Pancreas (tissue), 10 donors: ENCODE data around the gene SVOPL. TPM values are rescaled to one million over a fixed set of nuclear protein-coding genes. Genes with fewer than 3 reads are reported as not detected.

ENCODE experiments used
- ATAC-seq, 4 donors: fragments of 200-7000 bp; cut with Tn5 transposase; one replicate each; pipeline versions ENCODE4 v1.8.0 to v1.9.1; 2020; ENCODE audit warnings: mild to moderate bottlenecking in 4 of 4, moderate library complexity in 4 of 4
- DNase-seq, 6 donors: peaks; one replicate each; pipeline ENCODE4 v3.0.0-alpha.2; 2020
- FAIRE-seq: peaks from 2 replicates; lab custom pipeline; 2012; peaks lifted over from hg19 to GRCh38; lab: Jason Lieb, UNC
- H3K27ac ChIP-seq, 4 donors: fragments of 200-600 bp; sonication (generic); 1 replicate in 3 of 4; 2 replicates in 1 of 4; pipeline versions ENCODE4 v1.5.0 to v1.8.0; 2020
- H3K27me3 ChIP-seq, 4 donors: fragments of 200-600 bp; one replicate each; pipeline ENCODE4 v1.8.0; 2021
- H3K36me3 ChIP-seq, 3 donors: fragments of 200-600 bp; sonication (generic) in 1 of 3; one replicate each; pipeline versions ENCODE4 v1.5.0 to v1.8.0; 2020 to 2021
- H3K4me1 ChIP-seq, 3 donors: fragments of 200-600 bp; one replicate each; pipeline ENCODE4 v1.8.0; 2021
- H3K4me3 ChIP-seq, 4 donors: fragments of 200-600 bp; sonication (generic) in 2 of 4; one replicate each; pipeline versions ENCODE4 v1.5.0 to v1.8.0; 2020 to 2021
- H3K9me3 ChIP-seq, 4 donors: fragments of 200-600 bp; one replicate each; pipeline ENCODE4 v1.8.0; 2021
- WGBS, 2 donors: extraction: QIAGEN DNeasy Blood & Tissue Kit; methylation state at CpG; one replicate each; pipeline ENCODE4 v1.1.7; 2013; 5-methylcytosine and 5-hydroxymethylcytosine counted together
- intact Hi-C, 3 donors: fragments of 100-400 bp; cut with DNase I; formaldehyde crosslinking; loops; one replicate each; pipeline versions ENCODE4 v1.11.1 to v1.14.2; 2022
- polyA plus RNA-seq, 2 donors: library from polyadenylated mRNA; stranded (reverse); fragments of 200-250 nt; gene quantifications; one replicate each; pipeline ENCODE4 v1.2.3, GENCODE V29; 2013
- total RNA-seq, 6 donors: library from RNA; stranded (reverse); fragmentation: NEBNext Ultra II Directional in 4 of 6; extraction: Animal tissue kit (Norgen Biotek cat#: 25700) in 4 of 6; gene quantifications; one replicate each; pipeline versions ENCODE4 v1.2.1 to v1.2.4, GENCODE V29; 2021 to 2023
- TF ChIP-seq, protein P1 (sequence below), 4 donors: fragments of 200-600 bp; sonication (generic) in 3 of 4; IDR thresholded peaks; one replicate each; pipeline versions ENCODE4 v1.5.0 to v1.8.0; 2021; ENCODE audit warnings: antibody characterized with exemption in 4 of 4
- donor health status: healthy with polysubstance abuse.
- donor health status: DM: no; HTN: no; CAD: no; lungs with moderate emphysema.
- donor health status: DM: no; HTN: no; CAD: no.
- donor health status: control.
- donor health status: control.
- donor health status: Bipolar disorder and iron deficiency.
- donor health status: DM: yes; HTN: yes; CAD: no.
- donor health status: DM: no; HTN: no; CAD: no.
- donor health status: DM: no; HTN: no; CAD: no.
- donor health status: DM: yes; HTN: yes; CAD: no.

Gene SVOPL
- total and polyA plus RNA-seq, 8 donors, result 0.09 to 0.91 (median 0.18) TPM; not detected in 1

DNA sequence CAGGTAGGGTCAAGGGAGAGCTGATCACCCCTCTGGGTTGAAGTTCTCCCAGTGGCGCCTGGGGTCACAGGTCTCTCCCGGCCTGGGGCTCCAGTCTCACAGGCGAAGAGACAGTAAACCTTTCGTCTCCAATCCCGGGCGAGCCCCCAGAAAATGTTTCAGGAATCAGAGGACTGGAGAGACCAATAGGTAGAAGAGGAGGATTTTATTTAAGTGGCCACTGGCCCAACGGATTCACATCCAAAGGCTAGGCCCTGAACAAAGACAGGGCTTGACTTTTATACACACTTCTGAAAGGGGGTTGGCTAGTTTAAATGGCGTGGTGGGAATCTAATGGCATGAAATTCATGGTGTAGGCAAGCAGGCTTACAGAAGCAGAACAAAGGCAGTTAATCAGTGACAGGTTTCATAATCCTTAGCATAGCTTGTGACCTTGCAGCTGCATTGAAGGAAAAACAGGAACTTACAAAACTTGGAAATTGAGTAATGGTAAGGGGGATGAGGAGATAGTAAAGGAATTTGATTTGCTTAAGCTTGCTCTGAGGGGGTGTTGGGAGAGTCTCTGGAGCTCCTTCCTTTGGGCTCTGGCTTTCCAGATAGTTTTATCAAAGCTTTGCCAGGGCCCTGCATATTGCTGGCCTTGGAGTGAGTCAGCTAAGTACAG is 135.6 kb downstream of the SVOPL start:
- Histone ChIP-seq H3K27me3 (no peaks in the 10 kb centered on the region), H3K9me3 (peaks cover 0 to 6% (median 0%) of the 10 kb centered on the region in 4 donors), H3K4me3 (no peak overlapping the region), H3K36me3 (peaks cover 0 to 69% (median 39%) of the 10 kb centered on the region in 3 donors), H3K4me1 (no peaks in the 10 kb centered on the region), H3K27ac (no peak overlapping the region)
- TF ChIP-seq, protein P1, sequence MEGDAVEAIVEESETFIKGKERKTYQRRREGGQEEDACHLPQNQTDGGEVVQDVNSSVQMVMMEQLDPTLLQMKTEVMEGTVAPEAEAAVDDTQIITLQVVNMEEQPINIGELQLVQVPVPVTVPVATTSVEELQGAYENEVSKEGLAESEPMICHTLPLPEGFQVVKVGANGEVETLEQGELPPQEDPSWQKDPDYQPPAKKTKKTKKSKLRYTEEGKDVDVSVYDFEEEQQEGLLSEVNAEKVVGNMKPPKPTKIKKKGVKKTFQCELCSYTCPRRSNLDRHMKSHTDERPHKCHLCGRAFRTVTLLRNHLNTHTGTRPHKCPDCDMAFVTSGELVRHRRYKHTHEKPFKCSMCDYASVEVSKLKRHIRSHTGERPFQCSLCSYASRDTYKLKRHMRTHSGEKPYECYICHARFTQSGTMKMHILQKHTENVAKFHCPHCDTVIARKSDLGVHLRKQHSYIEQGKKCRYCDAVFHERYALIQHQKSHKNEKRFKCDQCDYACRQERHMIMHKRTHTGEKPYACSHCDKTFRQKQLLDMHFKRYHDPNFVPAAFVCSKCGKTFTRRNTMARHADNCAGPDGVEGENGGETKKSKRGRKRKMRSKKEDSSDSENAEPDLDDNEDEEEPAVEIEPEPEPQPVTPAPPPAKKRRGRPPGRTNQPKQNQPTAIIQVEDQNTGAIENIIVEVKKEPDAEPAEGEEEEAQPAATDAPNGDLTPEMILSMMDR (IDR thresholded peaks at IDR 0.05), result no peak
- intact Hi-C loops, result no loop called here
- FAIRE-seq (no peak), DNase-seq (no peak), ATAC-seq (peak in 1 of 4 donors; percentile 29)
- WGBS, 2 donors, result 97 to 98% methylated on average over 8 of the region's 8 CpGs

- Histone ChIP-seq H3K27ac (no peak overlapping the region), H3K27me3 (no peaks in the 10 kb centered on the region), H3K4me3 (no peak overlapping the region), H3K36me3 (peaks cover 0 to 67% (median 39%) of the 10 kb centered on the region in 3 donors), H3K9me3 (peaks cover 0 to 6% (median 0%) of the 10 kb centered on the region in 4 donors), H3K4me1 (no peaks in the 10 kb centered on the region)
- intact Hi-C loops, result no loop called here
- peak in 1 of 4 donors; percentile 13 for ATAC-seq
- WGBS, 2 donors, result 98% methylated on average over 8 of the region's 8 CpGs
- no peak for DNase-seq
- TF ChIP-seq, protein P1 (IDR thresholded peaks at IDR 0.05), result no peak
- no peak for FAIRE-seq
These were observed 136.1 kb downstream of the SVOPL start for GRCh38 chr7:138565071-138565450.

DNA sequence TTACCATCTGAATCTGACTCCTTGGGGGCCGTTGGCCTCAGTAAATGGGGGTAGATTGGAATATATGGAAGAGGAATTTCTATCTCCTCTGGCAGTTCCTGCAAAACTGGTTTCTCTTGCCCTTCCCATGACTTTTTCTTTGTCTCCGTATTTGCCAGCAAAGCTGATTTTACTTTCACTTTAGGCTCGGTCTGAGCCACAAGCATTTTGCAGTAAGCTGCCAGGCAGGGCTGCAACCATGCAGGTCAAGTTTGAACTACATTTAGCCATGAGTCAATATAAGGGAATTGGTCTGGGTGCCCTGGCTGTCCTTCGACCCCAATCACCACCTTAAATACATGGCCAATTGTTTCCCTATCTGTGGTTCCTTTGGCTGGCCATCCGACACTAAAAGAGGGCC is 136.8 kb downstream of the SVOPL start:
- FAIRE-seq (no peak), DNase-seq (no peak), ATAC-seq (peak in 2 of 4 donors; percentile 34 to 47)
- Histone ChIP-seq H3K36me3 (peaks cover 0 to 65% (median 41%) of the 10 kb centered on the region in 3 donors), H3K4me3 (no peak overlapping the region), H3K4me1 (no peaks in the 10 kb centered on the region), H3K9me3 (peaks cover 0 to 6% (median 0%) of the 10 kb centered on the region in 4 donors), H3K27ac (no peak overlapping the region), H3K27me3 (no peaks in the 10 kb centered on the region)
- TF ChIP-seq, protein P1 (IDR thresholded peaks at IDR 0.05), result no peak
- 86 to 88% methylated on average over 5 of the region's 5 CpGs for WGBS, 2 donors
- intact Hi-C loops, result no loop called here

GRCh38 chr7:138563808-138564207 is 137.4 kb downstream of the SVOPL start:
- no peaks in the 10 kb centered on the region for H3K4me1 ChIP-seq
- DNase-seq (no peak), ATAC-seq (no peak), FAIRE-seq (no peak)
- H3K36me3 ChIP-seq, result peaks cover 0 to 61% (median 39%) of the 10 kb centered on the region in 3 donors
- WGBS, 2 donors, result 84 to 88% methylated on average over 4 of the region's 4 CpGs
- no peaks in the 10 kb centered on the region for H3K27me3 ChIP-seq
- H3K9me3 ChIP-seq, result peaks cover 0 to 6% (median 0%) of the 10 kb centered on the region in 4 donors
- intact Hi-C loops, result no loop called here
- no peak overlapping the region for H3K27ac ChIP-seq
- no peak overlapping the region for H3K4me3 ChIP-seq
- TF ChIP-seq, protein P1 (IDR thresholded peaks at IDR 0.05), result no peak

DNA sequence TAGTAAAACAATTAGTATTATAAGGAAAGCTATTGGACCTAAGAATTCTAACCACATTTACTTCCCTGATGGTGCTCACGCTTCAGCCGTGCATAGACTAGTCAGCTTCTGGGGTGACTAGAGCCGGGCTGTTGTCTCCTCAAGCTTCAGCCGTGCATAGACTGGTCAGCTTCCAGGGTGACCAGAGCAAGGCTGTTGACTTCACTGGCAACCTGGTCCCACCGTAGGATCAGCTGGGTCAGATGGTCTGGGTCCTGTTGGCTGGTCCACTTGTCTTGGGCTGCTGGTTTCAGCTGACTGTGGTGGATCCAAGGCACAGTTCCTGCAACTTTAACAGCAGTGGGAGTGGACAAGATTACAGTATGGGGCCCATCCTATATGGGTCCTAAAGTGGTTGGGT is 141.7 kb downstream of the SVOPL start:
- no peaks in the 10 kb centered on the region for H3K4me1 ChIP-seq
- WGBS, 2 donors, result 98 to 100% methylated on average over 5 of the region's 5 CpGs
- H3K9me3 ChIP-seq, result peaks cover 0 to 9% (median 2%) of the 10 kb centered on the region in 4 donors
- peaks cover 3 to 69% (median 48%) of the 10 kb centered on the region in 3 donors for H3K36me3 ChIP-seq
- intact Hi-C loops, result no loop called here
- no peak for DNase-seq
- TF ChIP-seq, protein P1 (IDR thresholded peaks at IDR 0.05), result no peak
- no peak for ATAC-seq
- H3K27ac ChIP-seq, result no peak overlapping the region
- no peaks in the 10 kb centered on the region for H3K27me3 ChIP-seq
- H3K4me3 ChIP-seq, result no peak overlapping the region
- no peak for FAIRE-seq
